Peyer's patch (tissue), 4 donors: ENCODE measurements around the gene DMWD. TPM values are rescaled to one million over a fixed set of nuclear protein-coding genes. Genes with fewer than 3 reads are reported as not detected.

Experiments
- DNase-seq, 3 donors: peaks; one replicate each; pipeline ENCODE4 v3.0.0-alpha.2; 2017 to 2019
- H3K27ac ChIP-seq, 4 donors: fragments of 200-600 bp; sonication (generic); one replicate each; pipeline ENCODE4 v1.5.1; 2016 to 2019
- H3K27me3 ChIP-seq, 2 donors: fragments of 200-600 bp; sonication (generic); one replicate each; pipeline ENCODE4 v1.5.1; 2019
- H3K36me3 ChIP-seq, 3 donors: fragments of 200-600 bp; sonication (generic); one replicate each; pipeline ENCODE4 v1.5.1; 2016 to 2019
- H3K4me1 ChIP-seq, 4 donors: fragments of 200-600 bp; sonication (generic); one replicate each; pipeline ENCODE4 v1.5.1; 2016 to 2019
- H3K4me3 ChIP-seq, 4 donors: fragments of 200-600 bp; sonication (generic); 1 replicate in 3 of 4; 2 replicates in 1 of 4; pipeline ENCODE4 v1.5.1; 2016 to 2019; ENCODE audit warnings: mild to moderate bottlenecking in 1 of 4
- H3K9me3 ChIP-seq, 4 donors: fragments of 200-600 bp; sonication (generic); one replicate each; pipeline ENCODE4 v1.5.1; 2016 to 2019; ENCODE audit warnings: mild to moderate bottlenecking in 1 of 4
- CTCF ChIP-seq, 6 experiments: fragments of 450-650 bp in 4 of 6; fragments of 200-600 bp in 2 of 6; sonication (generic) in 1 of 6; IDR thresholded peaks; one replicate each; pipeline ENCODE4 v1.5.1; 2017 to 2019; ENCODE audit warnings: antibody characterized with exemption in 6 of 6, mild to moderate bottlenecking in 3 of 6, moderate library complexity in 1 of 6
- POLR2A ChIP-seq, 2 donors: fragments of 450-650 bp; IDR thresholded peaks; one replicate each; pipeline ENCODE4 v1.5.1; 2017; ENCODE audit warnings: antibody characterized with exemption in 2 of 2, mild to moderate bottlenecking in 2 of 2, moderate library complexity in 2 of 2
- total RNA-seq, 4 donors: library from RNA; depleted of rRNA; stranded (reverse); fragments of >200 nt; gene quantifications; one replicate each; pipeline ENCODE4 v1.1.0, GENCODE V29; 2016

Gene DMWD
- total RNA-seq, 4 donors from 2014 or later = 20.8 to 63.8 (median 35.4) TPM

- H3K27ac ChIP-seq = peak overlapping the region in 1 of 4 donors; percentile 99
- no peaks in the 10 kb centered on the region for H3K27me3 ChIP-seq
- peaks cover 0 to 26% (median 6%) of the 10 kb centered on the region in 4 donors for H3K4me1 ChIP-seq
- H3K9me3 ChIP-seq = no peaks in the 10 kb centered on the region
- H3K4me3 ChIP-seq = no peak overlapping the region
- H3K36me3 ChIP-seq = peaks cover 0 to 15% (median 0%) of the 10 kb centered on the region in 3 donors
- TF ChIP-seq POLR2A (IDR thresholded peaks at IDR 0.05) = no peak
- TF ChIP-seq CTCF (IDR thresholded peaks at IDR 0.05) = no peak
- no peak for DNase-seq
Measured at GRCh38 chr19:45773384-45773783, 19.3 kb downstream of the DMWD start.

GRCh38 chr19:45772912-45773311 lies 19.7 kb downstream of the DMWD start:
- H3K27me3 ChIP-seq = no peaks in the 10 kb centered on the region
- H3K4me1 ChIP-seq = peaks cover 0 to 25% (median 9%) of the 10 kb centered on the region in 4 donors
- H3K36me3 ChIP-seq = peaks cover 0 to 15% (median 0%) of the 10 kb centered on the region in 3 donors
- no peak for TF ChIP-seq CTCF (IDR thresholded peaks at IDR 0.05)
- TF ChIP-seq POLR2A (IDR thresholded peaks at IDR 0.05) = no peak
- peak overlapping the region in 2 of 4 donors; percentile 96 to 99 for H3K27ac ChIP-seq
- no peaks in the 10 kb centered on the region for H3K9me3 ChIP-seq
- H3K4me3 ChIP-seq = no peak overlapping the region
- DNase-seq = no peak

GRCh38 chr19:45772130-45772840 lies 20.4 kb downstream of the DMWD start:
- peak; percentile 37 to 47 for TF ChIP-seq POLR2A (IDR thresholded peaks at IDR 0.05)
- no peak for TF ChIP-seq CTCF (IDR thresholded peaks at IDR 0.05)
- H3K4me1 ChIP-seq = peaks cover 0 to 25% (median 13%) of the 10 kb centered on the region in 4 donors
- peak overlapping the region in 3 of 4 donors; percentile 76 to 99 (median 96) for H3K27ac ChIP-seq
- peak in 2 of 3 donors; percentile 66 to 71 for DNase-seq
- no peaks in the 10 kb centered on the region for H3K9me3 ChIP-seq
- no peaks in the 10 kb centered on the region for H3K27me3 ChIP-seq
- peak overlapping the region in 2 of 4 donors; percentile 86 to 89 for H3K4me3 ChIP-seq
- peaks cover 0 to 8% (median 0%) of the 10 kb centered on the region in 3 donors for H3K36me3 ChIP-seq

GRCh38 chr19:45771311-45771933 lies 21.2 kb downstream of the DMWD start:
- Histone ChIP-seq H3K4me3 (peak overlapping the region in 2 of 4 donors; percentile 86 to 89), H3K9me3 (no peaks in the 10 kb centered on the region), H3K27ac (peak overlapping the region; percentile 76 to 99 (median 91)), H3K36me3 (no peaks in the 10 kb centered on the region), H3K4me1 (peaks cover 0 to 32% (median 13%) of the 10 kb centered on the region in 4 donors), H3K27me3 (no peaks in the 10 kb centered on the region)
- no peak for DNase-seq
- TF ChIP-seq POLR2A (IDR thresholded peaks at IDR 0.05) (no peak), CTCF (IDR thresholded peaks at IDR 0.05) (no peak)

GRCh38 chr19:45770192-45771101 lies 22.2 kb downstream of the DMWD start:
- H3K27me3 ChIP-seq = no peaks in the 10 kb centered on the region
- H3K9me3 ChIP-seq = no peaks in the 10 kb centered on the region
- TF ChIP-seq POLR2A (IDR thresholded peaks at IDR 0.05) (peak; percentile 24 to 47), CTCF (IDR thresholded peaks at IDR 0.05) (peak; percentile 80 to 97 (median 96))
- peak overlapping the region; percentile 50 to 89 (median 84) for H3K4me3 ChIP-seq
- peak overlapping the region; percentile 76 to 99 (median 91) for H3K27ac ChIP-seq
- DNase-seq = peak; percentile 91 to 98 (median 98)
- H3K4me1 ChIP-seq = peaks cover 0 to 42% (median 13%) of the 10 kb centered on the region in 4 donors
- H3K36me3 ChIP-seq = no peaks in the 10 kb centered on the region
